ENCODE data around the gene ULK3. TPM values are rescaled to one million over a fixed set of nuclear protein-coding genes. Genes with fewer than 3 reads are reported as not detected.

ULK3 gene
- total RNA-seq, 1 donor from 2014 or later = 34.8 TPM

- H3K9me3 Mint-ChIP-seq = no peaks in the 10 kb centered on the region
- TF ChIP-seq CTCF (IDR thresholded peaks at IDR 0.05; ENCODE audit: unreplicated experiment) = no peak
- no peak for DNase-seq (ENCODE audit: low spot score in 2 of 2, unreplicated experiment in 2 of 2)
- no peaks in the 10 kb centered on the region for H3K36me3 Mint-ChIP-seq
- peaks cover 3% of the 10 kb centered on the region for H3K27me3 Mint-ChIP-seq (ENCODE audit: low read depth)
- H3K4me3 Mint-ChIP-seq = no peak within 1 kb of the TSS
- H3K27ac Mint-ChIP-seq = no peak within 1 kb of the TSS
- peaks cover 7% of the 10 kb centered on the region for H3K4me1 Mint-ChIP-seq
These were observed 30.4 kb downstream of the ULK3 start, which contains the start of gene LMAN1L for GRCh38 chr15:74812533-74812932. TSS of gene LMAN1L (plus strand) at chr15:74812835. CDS start at chr15:74812855, 20 bp downstream.

GRCh38 chr15:74809956-74810355, 33.0 kb downstream of the ULK3 start:
- no peak for TF ChIP-seq CTCF (IDR thresholded peaks at IDR 0.05; ENCODE audit: unreplicated experiment)

GRCh38 chr15:74809242-74809641, 33.7 kb downstream of the ULK3 start:
- Mint-ChIP-seq H3K36me3 (peaks cover 5% of the 10 kb centered on the region), H3K4me1 (no peaks in the 10 kb centered on the region), H3K9me3 (no peaks in the 10 kb centered on the region), H3K27ac (no peak overlapping the region), H3K27me3 (ENCODE audit: low read depth) (no peaks in the 10 kb centered on the region), H3K4me3 (no peak overlapping the region)
- no peak for DNase-seq (ENCODE audit: low spot score in 2 of 2, unreplicated experiment in 2 of 2)
- TF ChIP-seq CTCF (IDR thresholded peaks at IDR 0.05; ENCODE audit: unreplicated experiment) = no peak

More at GRCh38 chr15:74809956-74810355, 33.0 kb downstream of the ULK3 start:
- Mint-ChIP-seq H3K4me3 (no peak overlapping the region), H3K36me3 (peaks cover under 1% of the 10 kb centered on the region), H3K4me1 (no peaks in the 10 kb centered on the region), H3K9me3 (no peaks in the 10 kb centered on the region), H3K27me3 (ENCODE audit: low read depth) (no peaks in the 10 kb centered on the region), H3K27ac (no peak overlapping the region)
- no peak for DNase-seq (ENCODE audit: low spot score in 2 of 2, unreplicated experiment in 2 of 2)

- H3K4me1 Mint-ChIP-seq = no peaks in the 10 kb centered on the region
- no peak for TF ChIP-seq CTCF (IDR thresholded peaks at IDR 0.05; ENCODE audit: unreplicated experiment)
- H3K27ac Mint-ChIP-seq = no peak overlapping the region
- no peak for DNase-seq (ENCODE audit: low spot score in 2 of 2, unreplicated experiment in 2 of 2)
- H3K4me3 Mint-ChIP-seq = no peak overlapping the region
- peaks cover 9% of the 10 kb centered on the region for H3K36me3 Mint-ChIP-seq
- no peaks in the 10 kb centered on the region for H3K27me3 Mint-ChIP-seq (ENCODE audit: low read depth)
- H3K9me3 Mint-ChIP-seq = no peaks in the 10 kb centered on the region
These were observed 34.1 kb downstream of the ULK3 start for GRCh38 chr15:74808840-74809229.

- Mint-ChIP-seq H3K27ac (no peak overlapping the region), H3K27me3 (ENCODE audit: low read depth) (no peaks in the 10 kb centered on the region), H3K4me1 (no peaks in the 10 kb centered on the region), H3K9me3 (no peaks in the 10 kb centered on the region), H3K4me3 (no peak overlapping the region), H3K36me3 (peaks cover 9% of the 10 kb centered on the region)
- no peak for TF ChIP-seq CTCF (IDR thresholded peaks at IDR 0.05; ENCODE audit: unreplicated experiment)
- DNase-seq (ENCODE audit: low spot score in 2 of 2, unreplicated experiment in 2 of 2) = no peak
These were observed 34.7 kb downstream of the ULK3 start for GRCh38 chr15:74808078-74808839.

Data from mesothelial cell of epicardium (in vitro differentiated cells).